Lower leg skin (tissue), 3 donors: ENCODE data around the gene FAM98C.

ENCODE experiments used
- POLR2A ChIP-seq, 2 donors: fragments of 450-650 bp; IDR thresholded peaks; one replicate each; pipeline ENCODE4 v1.6.1; 2016 to 2017; ENCODE audit warnings: antibody characterized with exemption in 2 of 2, mild to moderate bottlenecking in 1 of 2, moderate library complexity in 1 of 2
- TF ChIP-seq, protein P1 (sequence below), 3 donors: fragments of 450-650 bp; IDR thresholded peaks; one replicate each; pipeline ENCODE4 v1.5.1; 2016; ENCODE audit warnings: antibody characterized with exemption in 3 of 3, mild to moderate bottlenecking in 3 of 3, moderate library complexity in 2 of 3

DNA sequence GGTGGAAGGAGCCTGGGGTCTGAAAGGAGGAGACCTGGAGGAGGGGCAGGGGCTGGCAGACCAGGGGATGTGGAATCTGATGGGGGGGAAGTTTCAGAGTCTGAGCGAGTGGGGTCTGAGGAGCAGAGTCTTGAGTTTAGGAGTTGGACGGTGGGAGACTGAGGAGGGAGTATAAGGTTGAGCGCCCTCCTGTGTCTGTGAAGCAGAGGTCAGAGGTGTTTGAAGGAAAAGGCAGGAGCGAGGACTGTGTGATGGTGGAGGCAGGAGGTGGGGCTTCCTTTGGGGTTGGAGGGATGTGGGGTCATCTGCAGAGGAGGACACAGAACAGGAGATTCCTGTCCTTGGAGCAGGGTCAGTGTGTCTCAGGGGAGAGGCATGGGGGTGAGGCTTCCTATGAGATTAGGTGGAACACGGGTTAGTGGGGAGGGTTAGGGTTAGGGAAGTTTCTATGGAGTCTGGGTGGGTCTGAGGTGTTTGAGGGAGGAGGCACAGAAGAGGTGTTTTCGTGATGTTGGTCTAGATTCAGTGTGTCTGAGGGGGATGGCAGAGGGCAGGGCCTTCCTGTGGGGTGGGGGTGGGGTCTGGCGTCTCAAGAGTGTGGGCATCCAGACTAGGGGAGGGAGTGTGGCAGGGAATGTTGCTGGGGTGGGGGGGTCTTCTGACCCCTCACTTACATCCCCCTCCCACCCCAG, 38.9 kb downstream of the FAM98C start:
- TF ChIP-seq POLR2A (IDR thresholded peaks at IDR 0.05) = no peak
- TF ChIP-seq, protein P1, sequence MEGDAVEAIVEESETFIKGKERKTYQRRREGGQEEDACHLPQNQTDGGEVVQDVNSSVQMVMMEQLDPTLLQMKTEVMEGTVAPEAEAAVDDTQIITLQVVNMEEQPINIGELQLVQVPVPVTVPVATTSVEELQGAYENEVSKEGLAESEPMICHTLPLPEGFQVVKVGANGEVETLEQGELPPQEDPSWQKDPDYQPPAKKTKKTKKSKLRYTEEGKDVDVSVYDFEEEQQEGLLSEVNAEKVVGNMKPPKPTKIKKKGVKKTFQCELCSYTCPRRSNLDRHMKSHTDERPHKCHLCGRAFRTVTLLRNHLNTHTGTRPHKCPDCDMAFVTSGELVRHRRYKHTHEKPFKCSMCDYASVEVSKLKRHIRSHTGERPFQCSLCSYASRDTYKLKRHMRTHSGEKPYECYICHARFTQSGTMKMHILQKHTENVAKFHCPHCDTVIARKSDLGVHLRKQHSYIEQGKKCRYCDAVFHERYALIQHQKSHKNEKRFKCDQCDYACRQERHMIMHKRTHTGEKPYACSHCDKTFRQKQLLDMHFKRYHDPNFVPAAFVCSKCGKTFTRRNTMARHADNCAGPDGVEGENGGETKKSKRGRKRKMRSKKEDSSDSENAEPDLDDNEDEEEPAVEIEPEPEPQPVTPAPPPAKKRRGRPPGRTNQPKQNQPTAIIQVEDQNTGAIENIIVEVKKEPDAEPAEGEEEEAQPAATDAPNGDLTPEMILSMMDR (IDR thresholded peaks at IDR 0.05) = no peak
